Peyer's patch (tissue), 4 donors: ENCODE measurements around the gene NKTR. TPM values are rescaled to one million over a fixed set of nuclear protein-coding genes. Genes with fewer than 3 reads are reported as not detected.

ENCODE experiments used
- DNase-seq, 3 donors: peaks; one replicate each; pipeline ENCODE4 v3.0.0-alpha.2; 2017 to 2019
- H3K27ac ChIP-seq, 4 donors: fragments of 200-600 bp; sonication (generic); one replicate each; pipeline ENCODE4 v1.5.1; 2016 to 2019
- H3K27me3 ChIP-seq, 2 donors: fragments of 200-600 bp; sonication (generic); one replicate each; pipeline ENCODE4 v1.5.1; 2019
- H3K36me3 ChIP-seq, 3 donors: fragments of 200-600 bp; sonication (generic); one replicate each; pipeline ENCODE4 v1.5.1; 2016 to 2019
- H3K4me1 ChIP-seq, 4 donors: fragments of 200-600 bp; sonication (generic); one replicate each; pipeline ENCODE4 v1.5.1; 2016 to 2019
- H3K4me3 ChIP-seq, 4 donors: fragments of 200-600 bp; sonication (generic); 1 replicate in 3 of 4; 2 replicates in 1 of 4; pipeline ENCODE4 v1.5.1; 2016 to 2019; ENCODE audit warnings: mild to moderate bottlenecking in 1 of 4
- H3K9me3 ChIP-seq, 4 donors: fragments of 200-600 bp; sonication (generic); one replicate each; pipeline ENCODE4 v1.5.1; 2016 to 2019; ENCODE audit warnings: mild to moderate bottlenecking in 1 of 4
- CTCF ChIP-seq, 6 experiments: fragments of 450-650 bp in 4 of 6; fragments of 200-600 bp in 2 of 6; sonication (generic) in 1 of 6; IDR thresholded peaks; one replicate each; pipeline ENCODE4 v1.5.1; 2017 to 2019; ENCODE audit warnings: antibody characterized with exemption in 6 of 6, mild to moderate bottlenecking in 3 of 6, moderate library complexity in 1 of 6
- POLR2A ChIP-seq, 2 donors: fragments of 450-650 bp; IDR thresholded peaks; one replicate each; pipeline ENCODE4 v1.5.1; 2017; ENCODE audit warnings: antibody characterized with exemption in 2 of 2, mild to moderate bottlenecking in 2 of 2, moderate library complexity in 2 of 2
- total RNA-seq, 4 donors: library from RNA; depleted of rRNA; stranded (reverse); fragments of >200 nt; gene quantifications; one replicate each; pipeline ENCODE4 v1.1.0, GENCODE V29; 2016

The NKTR gene
- total RNA-seq, 4 donors from 2014 or later = 118 to 386 (median 187) TPM

GRCh38 chr3:42655331-42655888 lies 54.9 kb downstream of the NKTR start:
- TF ChIP-seq POLR2A (IDR thresholded peaks at IDR 0.05) (no peak), CTCF (IDR thresholded peaks at IDR 0.05) (no peak)
- peaks cover 5 to 43% (median 15%) of the 10 kb centered on the region in 4 donors for H3K4me1 ChIP-seq
- no peaks in the 10 kb centered on the region for H3K27me3 ChIP-seq
- DNase-seq = peak in 1 of 3 donors; percentile 54
- no peaks in the 10 kb centered on the region for H3K36me3 ChIP-seq
- peak overlapping the region in 3 of 4 donors; percentile 69 to 84 (median 82) for H3K4me3 ChIP-seq
- peak overlapping the region; percentile 72 to 90 (median 80) for H3K27ac ChIP-seq
- no peaks in the 10 kb centered on the region for H3K9me3 ChIP-seq

GRCh38 chr3:42655980-42656679 lies 55.6 kb downstream of the NKTR start:
- Histone ChIP-seq H3K27me3 (no peaks in the 10 kb centered on the region), H3K4me3 (no peak overlapping the region), H3K9me3 (no peaks in the 10 kb centered on the region), H3K4me1 (peaks cover 5 to 43% (median 15%) of the 10 kb centered on the region in 4 donors), H3K36me3 (no peaks in the 10 kb centered on the region), H3K27ac (peak overlapping the region in 3 of 4 donors; percentile 77 to 90 (median 84))
- no peak for DNase-seq
- TF ChIP-seq POLR2A (IDR thresholded peaks at IDR 0.05) = no peak
- no peak for TF ChIP-seq CTCF (IDR thresholded peaks at IDR 0.05)

- H3K36me3 ChIP-seq = no peaks in the 10 kb centered on the region
- DNase-seq = no peak
- no peaks in the 10 kb centered on the region for H3K27me3 ChIP-seq
- no peak overlapping the region for H3K27ac ChIP-seq
- H3K4me1 ChIP-seq = peaks cover 5 to 36% (median 15%) of the 10 kb centered on the region in 4 donors
- no peaks in the 10 kb centered on the region for H3K9me3 ChIP-seq
- no peak for TF ChIP-seq POLR2A (IDR thresholded peaks at IDR 0.05)
- no peak for TF ChIP-seq CTCF (IDR thresholded peaks at IDR 0.05)
- no peak overlapping the region for H3K4me3 ChIP-seq
Measured at GRCh38 chr3:42656680-42657610, 56.5 kb downstream of the NKTR start.

- H3K27me3 ChIP-seq = no peaks in the 10 kb centered on the region
- TF ChIP-seq CTCF (IDR thresholded peaks at IDR 0.05) (no peak), POLR2A (IDR thresholded peaks at IDR 0.05) (no peak)
- H3K36me3 ChIP-seq = no peaks in the 10 kb centered on the region
- peaks cover 5 to 29% (median 12%) of the 10 kb centered on the region in 4 donors for H3K4me1 ChIP-seq
- H3K27ac ChIP-seq = no peak overlapping the region
- DNase-seq = no peak
- no peaks in the 10 kb centered on the region for H3K9me3 ChIP-seq
- H3K4me3 ChIP-seq = no peak overlapping the region
Measured at GRCh38 chr3:42657675-42658074, 57.2 kb downstream of the NKTR start.

GRCh38 chr3:42658091-42658770 lies 57.7 kb downstream of the NKTR start:
- no peak for DNase-seq
- Histone ChIP-seq H3K4me1 (peaks cover under 1 to 23% (median 7%) of the 10 kb centered on the region in 4 donors), H3K36me3 (no peaks in the 10 kb centered on the region), H3K27me3 (no peaks in the 10 kb centered on the region), H3K27ac (no peak overlapping the region), H3K9me3 (no peaks in the 10 kb centered on the region), H3K4me3 (no peak overlapping the region)
- no peak for TF ChIP-seq CTCF (IDR thresholded peaks at IDR 0.05)
- no peak for TF ChIP-seq POLR2A (IDR thresholded peaks at IDR 0.05)
